ENCODE data around the gene SYF2. TPM values are rescaled to one million over a fixed set of nuclear protein-coding genes. Genes with fewer than 3 reads are reported as not detected.

SYF2 gene
- total RNA-seq, 8 experiments from 2014 or later, result 58.6 to 99.9 (median 85.8) TPM

DNA sequence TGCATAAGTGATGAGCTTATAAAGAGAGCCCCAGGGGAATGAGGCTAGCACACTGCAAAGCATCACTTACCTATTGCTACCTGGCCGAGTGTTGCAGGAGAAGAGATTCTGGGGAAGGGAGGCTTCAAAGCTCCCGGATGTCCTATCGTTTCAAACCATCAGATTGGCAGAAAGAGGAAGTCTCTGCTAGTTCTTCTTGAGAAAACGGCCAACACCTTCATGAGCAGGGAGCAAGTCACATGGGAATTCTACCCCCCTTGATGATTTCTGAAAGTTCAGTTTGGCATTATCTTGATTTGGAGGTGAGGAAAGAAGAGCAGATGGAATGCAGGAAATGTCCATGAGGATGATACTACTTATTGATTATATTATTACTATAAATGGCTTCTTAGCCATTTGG lies 16.2 kb downstream of the SYF2 start:
- in situ Hi-C loops (cut with MboI; ENCODE audit: low pct_unique_long_range_greater_than_20kb in 2 of 9, low sequenced_read_pairs in 9 of 9, unreplicated experiment in 9 of 9), result loop anchor here in 5 of 9 experiments (25.0 kb wide), 3 partner anchors 279 to 529 kb away; partner anchors contain the start of gene RUNX3 (in 3 of the 5)
- ATAC-seq (replicated peaks in 6 of 8), result no peak
- 74 to 100% (median 95%) methylated on average over 1 to 4 of the region's 4 CpGs; no CpG with 5 or more reads in 2 of the 10 experiments for WGBS, 10 experiments
- Histone ChIP-seq H3K27ac (no peak overlapping the region), H3K4me3 (no peak overlapping the region), H3K4me1 (replicated peaks in 1 of 2) (no peaks in the 10 kb centered on the region)

DNA sequence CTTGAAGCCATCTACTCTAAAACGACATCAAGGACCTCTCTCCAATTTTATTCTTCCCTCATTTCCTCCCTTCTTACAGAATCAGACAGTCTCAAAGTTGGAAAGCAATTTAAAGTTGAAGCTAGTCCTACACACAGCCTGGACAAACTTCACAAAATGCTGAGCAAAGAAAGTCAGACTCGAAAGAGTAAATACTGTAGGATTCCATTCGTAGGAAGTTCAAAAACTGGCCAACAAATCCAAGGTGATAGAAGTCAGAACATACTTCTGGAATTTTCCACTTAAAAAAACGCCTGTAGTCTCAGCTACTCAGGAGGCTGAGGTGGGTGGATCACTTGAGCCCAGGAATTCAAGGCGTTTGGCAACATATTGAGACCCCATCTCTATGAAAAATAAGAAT lies 19.6 kb downstream of the SYF2 start:
- ATAC-seq (replicated peaks in 6 of 8), result peak in 1 of 8 experiments; percentile 19
- no peak overlapping the region for H3K4me3 ChIP-seq
- H3K27ac ChIP-seq, result no peak overlapping the region
- in situ Hi-C loops (cut with MboI; ENCODE audit: low pct_unique_long_range_greater_than_20kb in 2 of 9, low sequenced_read_pairs in 9 of 9, unreplicated experiment in 9 of 9), result loop anchor here in 5 of 9 experiments (25.0 kb wide), 3 partner anchors 275 to 525 kb away; partner anchors contain the start of gene RUNX3 (in 3 of the 5)
- 40 to 85% (median 67%) methylated on average over 2 to 5 of the region's 5 CpGs; no CpG with 5 or more reads in 2 of the 10 experiments for WGBS, 10 experiments
- H3K4me1 ChIP-seq (replicated peaks in 1 of 2), result peaks cover 3 to 10% of the 10 kb centered on the region in 2 donors

DNA sequence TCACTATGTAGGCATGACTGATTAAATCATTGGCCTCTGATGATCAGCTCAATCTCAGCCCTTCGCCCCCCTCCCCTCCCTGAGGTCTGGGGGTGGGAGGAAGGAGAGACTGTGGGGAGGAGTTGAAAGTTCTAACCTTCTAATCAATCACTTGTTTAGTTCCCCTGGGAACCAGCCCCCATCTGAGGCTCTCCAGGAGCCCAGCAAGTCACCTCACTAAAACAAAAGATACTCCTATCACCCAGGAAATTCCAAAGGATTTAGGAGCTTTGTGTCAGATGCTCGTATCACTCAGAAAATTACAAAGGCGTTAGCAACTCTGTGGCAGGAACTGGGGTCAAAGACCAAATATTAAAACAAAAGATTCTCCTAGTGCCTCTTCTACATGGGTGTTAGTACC lies 21.6 kb downstream of the SYF2 start:
- ATAC-seq (replicated peaks in 6 of 8), result no peak
- in situ Hi-C loops (cut with MboI; ENCODE audit: low pct_unique_long_range_greater_than_20kb in 2 of 9, low sequenced_read_pairs in 9 of 9, unreplicated experiment in 9 of 9), result loop anchor here in 5 of 9 experiments (25.0 kb wide), 3 partner anchors 273 to 523 kb away; partner anchors contain the start of gene RUNX3 (in 3 of the 5)
- H3K27ac ChIP-seq, result no peak overlapping the region
- H3K4me3 ChIP-seq, result no peak overlapping the region
- 39 to 83% (median 54%) methylated on average over 1 to 3 of the region's 3 CpGs; no CpG with 5 or more reads in 6 of the 10 experiments for WGBS, 10 experiments
- H3K4me1 ChIP-seq (replicated peaks in 1 of 2), result peaks cover 3 to 10% of the 10 kb centered on the region in 2 donors

DNA sequence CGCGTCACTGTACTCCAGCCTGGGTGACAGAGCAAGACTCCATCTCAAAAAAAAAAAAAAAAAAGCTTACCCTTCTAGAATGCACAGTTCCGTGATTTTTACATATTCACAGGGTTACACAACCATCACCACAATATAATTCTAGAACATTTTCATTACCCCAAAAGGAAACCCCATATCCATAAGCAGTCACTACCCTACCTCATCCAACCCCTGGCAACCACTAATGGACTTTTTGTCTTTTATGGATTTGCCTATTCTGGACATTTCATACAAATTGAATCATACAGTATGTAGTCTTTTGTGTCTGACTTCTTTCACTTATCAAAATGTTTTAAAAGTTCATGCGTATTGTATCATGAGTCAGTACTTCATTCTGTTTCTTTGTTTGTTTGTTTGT lies 22.8 kb downstream of the SYF2 start:
- in situ Hi-C loops (cut with MboI; ENCODE audit: low pct_unique_long_range_greater_than_20kb in 2 of 9, low sequenced_read_pairs in 9 of 9, unreplicated experiment in 9 of 9), result loop anchor here in 5 of 9 experiments (25.0 kb wide), 3 partner anchors 272 to 522 kb away; partner anchors contain the start of gene RUNX3 (in 3 of the 5)
- WGBS, 10 experiments, result 85 to 100% (median 100%) methylated on average over 1 to 2 of the region's 4 CpGs; no CpG with 5 or more reads in 3 of the 10 experiments

DNA sequence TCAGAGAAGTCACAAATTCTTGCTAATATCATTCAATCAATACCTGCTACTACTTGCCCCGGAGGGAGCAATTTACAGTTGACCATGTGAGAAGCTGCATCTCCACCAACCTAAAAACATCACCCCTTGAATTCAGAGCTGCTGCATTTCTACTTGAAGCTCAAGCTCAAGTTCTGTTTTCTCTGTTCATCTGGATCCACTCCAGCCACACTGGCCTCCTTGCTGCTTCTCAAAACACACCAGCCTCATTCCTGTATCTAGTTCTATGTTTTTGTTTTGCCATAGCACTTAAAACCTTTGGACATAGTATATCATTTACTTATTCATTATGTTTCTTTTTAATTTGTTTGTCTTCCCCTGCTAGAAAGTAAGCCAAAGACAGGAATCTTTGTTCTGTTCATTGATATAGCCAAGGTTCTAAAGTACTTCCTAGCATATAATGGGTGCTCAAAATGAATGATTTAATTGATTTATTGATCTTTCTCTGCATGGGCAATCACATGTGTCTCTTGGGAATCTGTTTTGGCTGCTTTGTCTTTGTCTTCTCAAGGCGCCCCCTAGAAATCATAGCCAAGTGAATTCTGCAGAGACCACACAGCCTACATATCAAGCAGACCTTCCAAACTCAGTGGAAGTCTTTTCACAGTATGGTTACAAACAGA lies 23.6 kb downstream of the SYF2 start:
- H3K4me3 ChIP-seq, result no peak overlapping the region
- 21 to 80% (median 50%) methylated on average over 1 to 2 of the region's 2 CpGs; no CpG with 5 or more reads in 1 of the 10 experiments for WGBS, 10 experiments
- no peak overlapping the region for H3K27ac ChIP-seq
- H3K4me1 ChIP-seq (replicated peaks in 1 of 2), result peaks cover 3 to 10% of the 10 kb centered on the region in 2 donors
- no peak for ATAC-seq (replicated peaks in 6 of 8)
- in situ Hi-C loops (cut with MboI; ENCODE audit: low pct_unique_long_range_greater_than_20kb in 2 of 9, low sequenced_read_pairs in 9 of 9, unreplicated experiment in 9 of 9), result loop anchor here in 5 of 9 experiments (25.0 kb wide), 3 partner anchors 271 to 521 kb away; partner anchors contain the start of gene RUNX3 (in 3 of the 5)

More for the DNA sequence above, 22.8 kb downstream of the SYF2 start:
- peaks cover 3 to 10% of the 10 kb centered on the region in 2 donors for H3K4me1 ChIP-seq (replicated peaks in 1 of 2)
- no peak overlapping the region for H3K4me3 ChIP-seq
- no peak for ATAC-seq (replicated peaks in 6 of 8)
- H3K27ac ChIP-seq, result no peak overlapping the region

DNA sequence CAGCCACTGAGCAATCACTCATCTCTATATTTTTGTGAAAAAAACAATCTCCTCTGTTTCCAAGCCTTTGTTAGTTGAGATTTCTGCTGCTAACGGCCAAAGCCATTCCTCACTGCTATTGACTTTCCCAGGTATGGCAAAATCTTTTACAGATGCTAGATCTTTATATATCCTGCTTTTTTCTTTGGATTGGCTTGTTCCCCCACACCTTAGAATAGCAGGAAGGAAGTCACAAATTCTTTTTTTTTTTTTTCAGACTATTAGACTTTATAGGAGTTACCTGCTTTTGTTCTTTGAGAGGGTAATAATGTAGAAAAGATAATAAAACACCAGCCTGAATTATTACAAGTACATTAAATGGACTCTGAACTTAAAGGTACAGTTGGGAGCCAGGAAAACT lies 24.2 kb downstream of the SYF2 start:
- in situ Hi-C loops (cut with MboI; ENCODE audit: low pct_unique_long_range_greater_than_20kb in 2 of 9, low sequenced_read_pairs in 9 of 9, unreplicated experiment in 9 of 9), result loop anchor here in 5 of 9 experiments (25.0 kb wide), 3 partner anchors 271 to 521 kb away; partner anchors contain the start of gene RUNX3 (in 3 of the 5)
- H3K4me1 ChIP-seq (replicated peaks in 1 of 2), result peaks cover 3 to 10% of the 10 kb centered on the region in 2 donors
- no peak for ATAC-seq (replicated peaks in 6 of 8)
- WGBS, 10 experiments, result 63 to 100% (median 89%) methylated on average over 1 of the region's 1 CpG; no CpG with 5 or more reads in 2 of the 10 experiments
- no peak overlapping the region for H3K27ac ChIP-seq
- no peak overlapping the region for H3K4me3 ChIP-seq

DNA sequence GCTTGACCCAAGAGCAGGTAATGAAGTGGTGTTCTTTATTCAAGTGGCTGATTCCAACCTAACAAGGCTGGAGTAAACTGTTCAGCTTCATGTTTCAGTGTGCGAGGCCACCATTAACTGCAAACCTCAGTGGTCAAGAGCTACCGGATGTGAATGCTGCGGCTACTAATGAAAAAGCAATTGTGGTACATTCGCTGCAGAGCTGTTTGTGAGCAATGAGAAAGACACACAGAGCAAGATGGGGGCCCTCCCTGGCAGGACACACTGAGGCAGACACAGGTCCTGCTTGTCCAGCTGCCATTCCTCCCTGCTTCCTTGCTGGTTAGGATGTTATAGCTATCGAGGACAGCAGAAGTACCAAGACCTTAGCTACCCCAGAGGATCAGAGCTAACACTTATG lies 26.1 kb downstream of the SYF2 start:
- WGBS, 10 experiments, result 0 to 100% (median 79%) methylated on average over 1 to 5 of the region's 5 CpGs; no CpG with 5 or more reads in 1 of the 10 experiments
- Histone ChIP-seq H3K27ac (no peak overlapping the region), H3K4me1 (replicated peaks in 1 of 2) (peaks cover 3 to 10% of the 10 kb centered on the region in 2 donors), H3K4me3 (no peak overlapping the region)
- no peak for ATAC-seq (replicated peaks in 6 of 8)
- in situ Hi-C loops (cut with MboI; ENCODE audit: low pct_unique_long_range_greater_than_20kb in 2 of 9, low sequenced_read_pairs in 9 of 9, unreplicated experiment in 9 of 9), result loop anchor here in 5 of 9 experiments (25.0 kb wide), 3 partner anchors 269 to 519 kb away; partner anchors contain the start of gene RUNX3 (in 3 of the 5)

DNA sequence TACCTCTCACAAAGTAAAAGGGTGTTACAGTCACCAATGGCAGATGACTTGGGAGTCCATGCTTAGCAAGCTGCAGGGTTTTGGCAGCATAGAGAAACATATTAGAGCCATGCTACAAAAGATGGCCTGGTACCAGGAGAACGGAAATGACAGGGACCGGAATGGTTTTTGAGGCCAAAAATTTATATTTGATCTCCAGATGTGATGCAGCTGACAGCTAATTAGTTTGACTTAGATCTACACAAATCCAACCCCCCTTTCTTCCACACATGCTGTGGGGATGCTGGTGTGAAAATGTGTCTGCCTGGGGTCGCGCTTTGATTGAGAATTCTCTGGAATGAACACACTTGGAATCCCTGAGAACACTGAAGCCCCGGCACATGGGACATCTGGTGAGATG lies 26.5 kb downstream of the SYF2 start:
- WGBS, 10 experiments, result 33 to 91% (median 85%) methylated on average over 1 to 5 of the region's 5 CpGs; no CpG with 5 or more reads in 3 of the 10 experiments
- peaks cover 3 to 10% of the 10 kb centered on the region in 2 donors for H3K4me1 ChIP-seq (replicated peaks in 1 of 2)
- H3K27ac ChIP-seq, result no peak overlapping the region
- ATAC-seq (replicated peaks in 6 of 8), result no peak
- no peak overlapping the region for H3K4me3 ChIP-seq
- in situ Hi-C loops (cut with MboI; ENCODE audit: low pct_unique_long_range_greater_than_20kb in 2 of 9, low sequenced_read_pairs in 9 of 9, unreplicated experiment in 9 of 9), result loop anchor here in 5 of 9 experiments (25.0 kb wide), 3 partner anchors 268 to 518 kb away; partner anchors contain the start of gene RUNX3 (in 3 of the 5)

DNA sequence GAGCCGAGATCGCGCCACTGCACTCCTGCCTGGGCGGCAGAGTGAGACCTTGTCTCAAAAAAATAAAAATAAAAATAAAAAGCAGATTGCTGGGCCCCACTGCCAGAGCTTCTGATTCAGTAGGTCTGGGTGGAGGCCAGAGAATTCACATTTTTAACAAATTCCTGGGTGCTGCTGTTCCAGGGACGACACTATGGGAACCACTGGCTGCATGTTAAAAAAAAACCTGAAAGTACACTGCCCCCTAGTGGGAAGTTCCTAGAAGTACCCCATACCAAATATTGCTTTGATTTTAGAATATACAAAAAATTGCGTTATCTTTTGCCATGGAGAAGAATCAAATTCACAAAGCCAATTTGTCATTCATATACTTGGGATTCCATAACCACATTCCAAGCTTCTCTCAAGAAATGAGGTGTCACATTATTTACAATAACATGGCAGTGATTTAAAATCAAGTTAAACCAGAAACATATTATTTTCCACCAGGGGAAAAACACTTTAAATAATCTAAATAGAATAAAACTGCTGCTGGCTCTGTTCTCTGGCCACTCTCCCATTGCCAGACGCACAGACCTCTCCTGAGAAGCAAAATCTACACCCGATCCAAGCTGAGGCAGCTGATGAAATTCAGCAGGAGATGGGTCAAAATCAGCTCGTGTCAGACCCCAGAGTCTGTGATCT lies 27.4 kb downstream of the SYF2 start:
- 0 to 100% (median 50%) methylated on average over 3 to 9 of the region's 9 CpGs for WGBS, 10 experiments
- peak in 7 of 8 experiments; percentile 30 to 80 (median 44) for ATAC-seq (replicated peaks in 6 of 8)
- in situ Hi-C loops (cut with MboI; ENCODE audit: low pct_unique_long_range_greater_than_20kb in 2 of 9, low sequenced_read_pairs in 9 of 9, unreplicated experiment in 9 of 9), result loop anchor here in 5 of 9 experiments (25.0 kb wide), 3 partner anchors 268 to 518 kb away; partner anchors contain the start of gene RUNX3 (in 3 of the 5)
- H3K4me1 ChIP-seq (replicated peaks in 1 of 2), result peaks cover 5 to 10% of the 10 kb centered on the region in 2 donors
- no peak overlapping the region for H3K27ac ChIP-seq
- H3K4me3 ChIP-seq, result no peak overlapping the region

DNA sequence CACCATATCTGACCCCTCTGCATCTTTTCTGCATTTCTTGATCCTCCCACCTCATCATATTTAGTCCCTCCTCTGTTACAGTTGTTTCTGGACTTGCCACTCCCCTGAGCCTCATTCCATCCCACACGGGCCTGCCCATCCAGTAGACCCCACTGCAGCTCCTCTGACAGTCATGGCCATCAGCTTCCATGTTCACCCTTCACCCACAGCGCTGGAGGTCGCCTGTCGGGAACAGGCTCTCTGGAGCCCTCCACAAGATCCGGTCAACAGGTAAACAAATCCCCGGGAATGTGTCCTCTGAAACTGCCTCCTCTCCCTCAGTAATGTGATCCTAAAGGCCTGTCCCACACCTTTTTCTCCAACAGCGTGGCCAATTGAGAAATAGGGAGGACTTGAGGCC lies 31.3 kb downstream of the SYF2 start:
- 50 to 100% (median 91%) methylated on average over 1 to 7 of the region's 7 CpGs; no CpG with 5 or more reads in 2 of the 10 experiments for WGBS, 10 experiments

DNA sequence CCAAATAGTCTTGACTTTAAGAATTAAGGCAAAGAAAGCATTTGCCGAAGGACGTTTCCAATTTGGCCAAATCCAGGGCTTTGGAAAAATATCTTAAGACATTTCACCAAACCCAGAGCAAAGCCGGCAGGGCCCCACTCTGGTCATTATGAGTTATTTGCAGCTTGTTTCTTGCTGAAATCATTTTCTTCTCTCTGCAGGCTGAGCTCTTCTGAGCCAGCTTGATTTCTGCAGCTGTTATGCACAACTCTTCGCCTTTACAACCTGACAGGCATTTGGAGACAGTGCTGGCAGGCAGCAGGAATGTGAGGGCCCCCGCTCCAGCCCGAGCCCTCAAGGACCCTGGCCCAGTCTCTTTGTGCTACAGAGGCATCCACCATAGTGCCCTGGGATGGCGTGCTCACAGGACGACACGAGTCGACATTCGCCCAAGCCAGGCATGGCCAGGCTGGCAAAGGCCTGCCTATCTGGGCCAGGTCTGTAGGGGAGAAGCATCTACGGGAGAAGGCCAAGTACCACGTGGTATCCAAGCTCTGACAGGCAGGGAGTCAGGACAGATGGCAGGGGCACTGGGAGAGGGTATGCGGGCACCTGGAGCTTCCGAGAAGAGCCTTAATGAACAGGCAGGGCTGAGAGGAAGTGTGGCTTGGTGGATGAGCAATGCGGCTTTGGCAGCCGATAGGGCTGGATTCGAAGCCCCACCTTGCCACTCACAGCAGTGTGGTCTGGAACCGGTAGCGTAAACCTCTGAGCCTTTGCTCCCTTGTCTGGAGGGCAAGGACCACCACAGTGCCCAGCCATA lies 32.3 kb downstream of the SYF2 start:
- Histone ChIP-seq H3K4me1 (replicated peaks in 1 of 2) (peaks cover 29 to 35% of the 10 kb centered on the region in 2 donors), H3K4me3 (no peak overlapping the region), H3K27ac (no peak overlapping the region)
- ATAC-seq (replicated peaks in 6 of 8), result peak in 1 of 8 experiments; percentile 7
- WGBS, 10 experiments, result 25 to 87% (median 80%) methylated on average over 1 to 20 of the region's 20 CpGs; no CpG with 5 or more reads in 2 of the 10 experiments
- in situ Hi-C loops (cut with MboI; ENCODE audit: low pct_unique_long_range_greater_than_20kb in 2 of 9, low sequenced_read_pairs in 9 of 9, unreplicated experiment in 9 of 9), result loop anchor here in 5 of 9 experiments (25.0 kb wide), 3 partner anchors 263 to 513 kb away; partner anchors contain the start of gene RUNX3 (in 3 of the 5)

More for the DNA sequence above, 31.3 kb downstream of the SYF2 start:
- H3K4me1 ChIP-seq (replicated peaks in 1 of 2), result peaks cover 29 to 35% of the 10 kb centered on the region in 2 donors
- H3K4me3 ChIP-seq, result no peak overlapping the region
- H3K27ac ChIP-seq, result no peak overlapping the region
- in situ Hi-C loops (cut with MboI; ENCODE audit: low pct_unique_long_range_greater_than_20kb in 2 of 9, low sequenced_read_pairs in 9 of 9, unreplicated experiment in 9 of 9), result loop anchor here in 5 of 9 experiments (25.0 kb wide), 3 partner anchors 264 to 514 kb away; partner anchors contain the start of gene RUNX3 (in 3 of the 5)
- ATAC-seq (replicated peaks in 6 of 8), result no peak
